Thyroid gland (tissue), 4 donors: Measurements from ENCODE around the gene WDFY4. TPM values are rescaled to one million over a fixed set of nuclear protein-coding genes. Genes with fewer than 3 reads are reported as not detected.

Experiments
- DNase-seq, 2 donors: peaks; one replicate each; pipeline ENCODE4 v3.0.0-alpha.2; 2019
- H3K27ac ChIP-seq, 3 donors: fragments of 200-600 bp; sonication (generic); 1 replicate in 2 of 3; 2 replicates in 1 of 3; pipeline ENCODE4 v1.5.1; 2016 to 2019; ENCODE audit warnings: mild to moderate bottlenecking in 1 of 3, moderate library complexity in 1 of 3
- H3K27me3 ChIP-seq: fragments of 200-600 bp; sonication (generic); one replicate; pipeline ENCODE4 v1.5.1; 2019
- H3K36me3 ChIP-seq, 2 donors: fragments of 200-600 bp; sonication (generic); one replicate each; pipeline ENCODE4 v1.5.1; 2016 to 2019
- H3K4me1 ChIP-seq, 2 donors: fragments of 200-600 bp; sonication (generic); one replicate each; pipeline ENCODE4 v1.5.1; 2017 to 2019
- H3K4me3 ChIP-seq, 3 donors: fragments of 200-600 bp; sonication (generic); replicated peaks in 1 of 3; 1 replicate in 2 of 3; 2 replicates in 1 of 3; pipeline ENCODE4 v1.5.1; 2016; ENCODE audit warnings: mild to moderate bottlenecking in 1 of 3
- H3K9me3 ChIP-seq: fragments of 200-600 bp; sonication (generic); one replicate; pipeline ENCODE4 v1.5.1; 2017
- CTCF ChIP-seq, 6 experiments: fragments of 200-600 bp in 3 of 6; fragments of 450-650 bp in 3 of 6; sonication (generic) in 3 of 6; IDR thresholded peaks; one replicate each; pipeline ENCODE4 v1.5.1; 2016 to 2019; ENCODE audit warnings: antibody characterized with exemption in 6 of 6, mild to moderate bottlenecking in 2 of 6, inconsistent platforms in 1 of 6, moderate library complexity in 1 of 6
- POLR2A ChIP-seq, 2 donors: fragments of 450-650 bp; IDR thresholded peaks; one replicate each; pipeline ENCODE4 v1.6.1; 2017; ENCODE audit warnings: antibody characterized with exemption in 2 of 2, mild to moderate bottlenecking in 2 of 2, moderate library complexity in 1 of 2
- WGBS, 2 donors: methylation state at CpG; one replicate each; pipeline ENCODE4 v1.1.5; 2017; 5-methylcytosine and 5-hydroxymethylcytosine counted together
- intact Hi-C: fragments of 100-400 bp; cut with DNase I; formaldehyde crosslinking; loops from one replicate; pipeline ENCODE4 v1.15.1; 2023
- total RNA-seq, 4 donors: library from RNA; depleted of rRNA; stranded (reverse); fragments of >200 nt; gene quantifications; one replicate each; pipeline ENCODE4 v1.2.3, GENCODE V29; 2016

Gene WDFY4
- total RNA-seq, 4 donors from 2014 or later, result 1.0 to 3.5 (median 1.2) TPM

GRCh38 chr10:48790457-48791044 lies 105.9 kb downstream of the WDFY4 start:
- Histone ChIP-seq H3K27me3 (no peaks in the 10 kb centered on the region), H3K9me3 (no peaks in the 10 kb centered on the region), H3K27ac (no peak overlapping the region), H3K4me1 (peaks cover 0 to 7% of the 10 kb centered on the region in 2 donors), H3K4me3 (no peak overlapping the region), H3K36me3 (no peaks in the 10 kb centered on the region)
- DNase-seq, result no peak
- WGBS, 2 donors, result 93% methylated on average over 5 to 8 of the region's 8 CpGs
- intact Hi-C loops, result no loop called here
- TF ChIP-seq POLR2A (IDR thresholded peaks at IDR 0.05), result no peak
- TF ChIP-seq CTCF (IDR thresholded peaks at IDR 0.05), result no peak

DNA sequence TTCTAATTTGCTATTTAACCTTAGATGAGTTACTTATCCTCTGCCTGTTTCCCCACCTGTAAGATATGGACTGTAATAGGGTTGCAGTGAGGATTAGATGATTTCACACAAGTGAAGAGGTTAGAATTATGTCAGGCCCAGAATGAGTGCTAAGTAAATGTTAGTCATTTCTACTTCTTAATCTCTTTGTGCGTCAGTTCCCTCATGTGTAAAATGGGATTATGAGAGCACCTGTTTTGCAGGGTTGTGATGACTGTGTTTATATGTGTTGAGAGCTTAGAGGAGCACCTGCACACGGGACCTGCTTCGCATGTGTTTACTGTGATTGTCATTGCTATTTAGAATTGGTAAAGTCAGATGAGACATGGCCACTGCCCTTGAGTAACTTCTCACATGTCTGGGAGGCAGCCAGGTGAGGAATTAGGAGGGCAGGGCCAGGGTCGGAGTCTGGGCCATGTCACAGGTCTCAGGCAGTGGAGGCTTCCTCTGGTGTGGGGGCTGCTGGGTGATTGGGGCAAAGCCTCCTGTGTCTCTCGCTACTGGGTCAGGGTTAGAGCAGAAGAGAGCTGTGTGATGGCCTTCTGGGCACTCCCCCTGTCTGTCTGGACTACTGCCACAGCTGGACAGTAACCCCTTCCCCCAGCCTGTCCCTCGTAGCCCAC lies 106.7 kb downstream of the WDFY4 start:
- no peaks in the 10 kb centered on the region for H3K27me3 ChIP-seq
- peaks cover 0 to 7% of the 10 kb centered on the region in 2 donors for H3K4me1 ChIP-seq
- DNase-seq, result peak in 1 of 2 donors; percentile 17
- H3K36me3 ChIP-seq, result no peaks in the 10 kb centered on the region
- no peaks in the 10 kb centered on the region for H3K9me3 ChIP-seq
- WGBS, 2 donors, result 66 to 70% methylated on average over 6 of the region's 6 CpGs
- TF ChIP-seq POLR2A (IDR thresholded peaks at IDR 0.05) (no peak), CTCF (IDR thresholded peaks at IDR 0.05) (no peak)
- intact Hi-C loops, result no loop called here
- no peak overlapping the region for H3K4me3 ChIP-seq
- H3K27ac ChIP-seq, result no peak overlapping the region

GRCh38 chr10:48792121-48792520 lies 107.4 kb downstream of the WDFY4 start:
- DNase-seq, result no peak
- 68 to 74% methylated on average over 3 of the region's 3 CpGs for WGBS, 2 donors
- intact Hi-C loops, result no loop called here

GRCh38 chr10:48792687-48793096 lies 108.0 kb downstream of the WDFY4 start:
- no peaks in the 10 kb centered on the region for H3K36me3 ChIP-seq
- no peak overlapping the region for H3K27ac ChIP-seq
- peaks cover 0 to 7% of the 10 kb centered on the region in 2 donors for H3K4me1 ChIP-seq
- 64 to 72% methylated on average over 4 of the region's 4 CpGs for WGBS, 2 donors
- no peak overlapping the region for H3K4me3 ChIP-seq
- H3K9me3 ChIP-seq, result no peaks in the 10 kb centered on the region
- TF ChIP-seq POLR2A (IDR thresholded peaks at IDR 0.05) (no peak), CTCF (IDR thresholded peaks at IDR 0.05) (no peak)
- no peak for DNase-seq
- intact Hi-C loops, result no loop called here
- no peaks in the 10 kb centered on the region for H3K27me3 ChIP-seq

More at GRCh38 chr10:48792121-48792520, 107.4 kb downstream of the WDFY4 start:
- H3K9me3 ChIP-seq, result no peaks in the 10 kb centered on the region
- TF ChIP-seq POLR2A (IDR thresholded peaks at IDR 0.05) (no peak), CTCF (IDR thresholded peaks at IDR 0.05) (no peak)
- peaks cover 0 to 7% of the 10 kb centered on the region in 2 donors for H3K4me1 ChIP-seq
- no peaks in the 10 kb centered on the region for H3K36me3 ChIP-seq
- no peak overlapping the region for H3K4me3 ChIP-seq
- H3K27ac ChIP-seq, result no peak overlapping the region
- no peaks in the 10 kb centered on the region for H3K27me3 ChIP-seq

DNA sequence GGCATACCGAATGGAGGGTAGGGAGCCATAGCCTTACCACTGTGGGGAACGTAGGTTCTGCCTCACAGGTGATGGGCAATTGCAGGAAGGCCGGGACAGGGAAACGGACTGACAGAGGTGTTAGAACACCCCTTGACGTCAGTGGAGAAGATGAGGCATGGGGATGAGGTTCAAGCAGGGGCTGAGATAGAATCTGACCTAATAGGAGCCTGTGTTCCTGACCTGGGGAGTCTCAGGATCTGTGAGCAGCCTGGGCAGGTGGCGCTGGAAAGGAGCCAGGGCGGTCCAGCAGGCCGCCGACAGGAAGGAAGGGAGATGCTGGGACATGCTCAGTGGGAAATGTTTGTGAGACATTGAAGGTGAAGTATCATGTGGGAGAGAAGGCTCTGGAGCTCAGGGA lies 109.4 kb downstream of the WDFY4 start:
- Histone ChIP-seq H3K4me3 (no peak overlapping the region), H3K36me3 (no peaks in the 10 kb centered on the region), H3K27me3 (no peaks in the 10 kb centered on the region), H3K4me1 (peaks cover 0 to 7% of the 10 kb centered on the region in 2 donors), H3K27ac (no peak overlapping the region), H3K9me3 (no peaks in the 10 kb centered on the region)
- intact Hi-C loops, result no loop called here
- DNase-seq, result no peak
- TF ChIP-seq POLR2A (IDR thresholded peaks at IDR 0.05), result no peak
- no peak for TF ChIP-seq CTCF (IDR thresholded peaks at IDR 0.05)
- 73 to 86% methylated on average over 9 of the region's 9 CpGs for WGBS, 2 donors
